ENCODE results near the gene SV2B.

The SV2B gene

DNA sequence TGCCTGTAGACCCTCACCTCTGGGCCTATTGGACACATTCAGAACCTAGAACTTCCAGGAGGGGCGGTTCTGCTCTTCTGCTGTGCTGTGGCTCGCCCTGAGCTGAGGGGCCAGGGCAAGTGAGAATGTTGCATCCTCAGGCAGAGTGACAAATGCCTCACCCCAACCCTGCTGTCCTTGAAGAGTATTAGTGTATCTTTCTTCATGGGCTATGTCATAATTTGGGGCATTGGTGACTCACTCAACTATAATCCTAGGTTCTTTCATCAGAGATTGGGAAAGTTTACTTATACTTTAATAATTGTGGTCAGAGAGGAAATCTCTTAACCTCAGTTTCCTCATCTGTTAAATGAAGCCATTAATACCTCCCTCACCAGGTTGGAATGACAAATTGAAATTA lies 143.8 kb downstream of the SV2B start:
- H3K27ac Mint-ChIP-seq = no peak overlapping the region
- no peak for DNase-seq
- peaks cover 34% of the 10 kb centered on the region for H3K27me3 Mint-ChIP-seq (ENCODE audit: low read depth, poor library complexity)
- H3K4me1 Mint-ChIP-seq = no peaks in the 10 kb centered on the region
- no peak overlapping the region for H3K4me3 Mint-ChIP-seq
- no peaks in the 10 kb centered on the region for H3K9me3 Mint-ChIP-seq
- TF ChIP-seq, protein P1, sequence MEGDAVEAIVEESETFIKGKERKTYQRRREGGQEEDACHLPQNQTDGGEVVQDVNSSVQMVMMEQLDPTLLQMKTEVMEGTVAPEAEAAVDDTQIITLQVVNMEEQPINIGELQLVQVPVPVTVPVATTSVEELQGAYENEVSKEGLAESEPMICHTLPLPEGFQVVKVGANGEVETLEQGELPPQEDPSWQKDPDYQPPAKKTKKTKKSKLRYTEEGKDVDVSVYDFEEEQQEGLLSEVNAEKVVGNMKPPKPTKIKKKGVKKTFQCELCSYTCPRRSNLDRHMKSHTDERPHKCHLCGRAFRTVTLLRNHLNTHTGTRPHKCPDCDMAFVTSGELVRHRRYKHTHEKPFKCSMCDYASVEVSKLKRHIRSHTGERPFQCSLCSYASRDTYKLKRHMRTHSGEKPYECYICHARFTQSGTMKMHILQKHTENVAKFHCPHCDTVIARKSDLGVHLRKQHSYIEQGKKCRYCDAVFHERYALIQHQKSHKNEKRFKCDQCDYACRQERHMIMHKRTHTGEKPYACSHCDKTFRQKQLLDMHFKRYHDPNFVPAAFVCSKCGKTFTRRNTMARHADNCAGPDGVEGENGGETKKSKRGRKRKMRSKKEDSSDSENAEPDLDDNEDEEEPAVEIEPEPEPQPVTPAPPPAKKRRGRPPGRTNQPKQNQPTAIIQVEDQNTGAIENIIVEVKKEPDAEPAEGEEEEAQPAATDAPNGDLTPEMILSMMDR (IDR thresholded peaks at IDR 0.05) = no peak
- H3K36me3 Mint-ChIP-seq (ENCODE audit: low read depth) = no peaks in the 10 kb centered on the region

DNA sequence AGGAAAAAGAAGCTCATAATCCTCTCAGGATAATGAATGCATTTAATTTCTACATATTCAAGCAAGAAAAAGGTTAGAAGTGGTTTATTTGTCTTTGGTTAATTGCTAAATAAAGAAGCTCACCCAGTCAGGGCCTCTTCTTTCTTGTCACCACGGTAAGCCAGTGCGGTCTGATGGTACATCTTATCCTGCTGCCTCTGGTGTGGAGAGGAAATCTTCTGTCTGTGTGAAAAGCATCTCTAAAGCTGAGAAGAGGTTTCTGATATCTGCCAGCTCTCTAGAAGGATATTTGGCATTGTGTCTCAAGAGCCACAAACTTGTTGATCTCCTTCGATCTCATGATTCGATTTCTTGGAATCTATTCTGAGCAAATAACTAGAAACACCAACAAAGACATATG lies 144.9 kb downstream of the SV2B start:
- Mint-ChIP-seq H3K4me1 (no peaks in the 10 kb centered on the region), H3K27me3 (ENCODE audit: low read depth, poor library complexity) (peaks cover 30% of the 10 kb centered on the region), H3K27ac (no peak overlapping the region), H3K4me3 (no peak overlapping the region), H3K9me3 (no peaks in the 10 kb centered on the region), H3K36me3 (ENCODE audit: low read depth) (no peaks in the 10 kb centered on the region)
- no peak for DNase-seq
- TF ChIP-seq, protein P1 (IDR thresholded peaks at IDR 0.05) = no peak

DNA sequence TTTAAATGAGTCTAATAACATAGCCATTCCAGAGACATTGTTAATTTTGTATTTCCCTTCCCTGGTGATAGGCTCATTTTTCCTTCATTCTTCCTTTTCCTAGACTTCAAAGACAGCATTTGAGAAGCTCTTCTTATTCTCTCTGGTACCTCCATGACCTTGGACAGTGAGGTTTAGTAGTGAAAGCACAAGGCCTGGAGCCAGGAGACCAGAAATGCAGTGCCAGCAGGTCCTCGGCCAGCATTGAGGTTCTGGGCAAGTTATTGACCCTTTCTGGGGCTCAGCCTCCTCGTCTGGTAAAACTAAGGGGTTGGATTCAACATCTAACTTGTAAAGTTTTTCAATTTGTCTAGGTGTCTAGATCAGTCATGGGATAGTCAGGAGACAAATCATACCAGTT lies 146.9 kb downstream of the SV2B start:
- H3K27me3 Mint-ChIP-seq (ENCODE audit: low read depth, poor library complexity) = peaks cover 35% of the 10 kb centered on the region

DNA sequence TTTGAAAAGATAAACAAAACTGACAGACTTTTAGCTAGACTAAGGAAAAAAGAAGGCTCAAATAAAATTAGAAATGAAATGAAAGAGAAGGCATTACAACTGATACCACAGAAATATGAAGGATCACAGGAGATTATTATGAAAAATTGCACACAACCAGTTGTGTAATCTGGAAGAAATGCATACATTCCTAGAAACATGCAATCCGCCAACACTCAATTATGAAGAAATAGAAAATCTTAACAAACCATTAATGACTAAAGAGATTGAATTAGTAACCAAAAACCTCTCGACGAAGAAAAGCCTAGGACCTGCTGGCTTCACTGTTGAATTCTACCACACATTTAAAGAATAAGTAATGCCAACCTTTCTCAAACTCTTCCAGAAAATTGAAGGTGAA lies 149.5 kb downstream of the SV2B start:
- H3K27me3 Mint-ChIP-seq (ENCODE audit: low read depth, poor library complexity) = peaks cover 38% of the 10 kb centered on the region
- no peak overlapping the region for H3K4me3 Mint-ChIP-seq
- H3K9me3 Mint-ChIP-seq = no peaks in the 10 kb centered on the region

More for the DNA sequence above, 146.9 kb downstream of the SV2B start:
- Mint-ChIP-seq H3K9me3 (no peaks in the 10 kb centered on the region), H3K36me3 (ENCODE audit: low read depth) (no peaks in the 10 kb centered on the region), H3K4me3 (no peak overlapping the region), H3K4me1 (no peaks in the 10 kb centered on the region), H3K27ac (no peak overlapping the region)
- DNase-seq = no peak
- TF ChIP-seq, protein P1 (IDR thresholded peaks at IDR 0.05) = no peak

GRCh38 chr15:91252322-91252721 lies 152.3 kb downstream of the SV2B start:
- DNase-seq = no peak
- Mint-ChIP-seq H3K36me3 (ENCODE audit: low read depth) (no peaks in the 10 kb centered on the region), H3K27ac (no peak overlapping the region), H3K4me1 (no peaks in the 10 kb centered on the region), H3K4me3 (no peak overlapping the region), H3K9me3 (no peaks in the 10 kb centered on the region), H3K27me3 (ENCODE audit: low read depth, poor library complexity) (peaks cover 33% of the 10 kb centered on the region)
- TF ChIP-seq, protein P1 (IDR thresholded peaks at IDR 0.05) = no peak

More for the DNA sequence above, 149.5 kb downstream of the SV2B start:
- TF ChIP-seq, protein P1 (IDR thresholded peaks at IDR 0.05) = no peak
- Mint-ChIP-seq H3K36me3 (ENCODE audit: low read depth) (no peaks in the 10 kb centered on the region), H3K27ac (no peak overlapping the region), H3K4me1 (no peaks in the 10 kb centered on the region)
- no peak for DNase-seq

DNA sequence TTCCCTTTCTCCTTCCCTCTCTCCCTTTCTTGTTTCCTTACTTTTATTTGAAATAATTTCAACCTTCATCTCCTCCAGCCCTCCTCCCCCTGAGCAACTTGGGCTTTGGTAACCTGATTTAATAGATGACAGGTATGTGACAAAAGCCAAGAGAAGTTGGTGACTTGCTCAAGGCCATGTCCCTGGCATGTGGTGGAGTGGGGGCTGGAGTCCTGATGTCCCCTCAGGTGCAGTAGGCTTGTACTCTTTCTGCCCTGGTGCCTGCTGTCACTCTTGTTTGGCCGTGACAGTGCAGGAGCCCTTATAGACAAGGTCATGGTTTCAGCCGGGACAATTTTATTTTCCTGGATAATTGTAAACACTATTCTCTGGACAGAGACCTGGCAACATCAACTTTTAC lies 152.7 kb downstream of the SV2B start:
- Mint-ChIP-seq H3K4me1 (no peaks in the 10 kb centered on the region), H3K27ac (no peak overlapping the region), H3K27me3 (ENCODE audit: low read depth, poor library complexity) (peaks cover 31% of the 10 kb centered on the region), H3K36me3 (ENCODE audit: low read depth) (no peaks in the 10 kb centered on the region), H3K4me3 (no peak overlapping the region), H3K9me3 (no peaks in the 10 kb centered on the region)
- TF ChIP-seq, protein P1 (IDR thresholded peaks at IDR 0.05) = no peak
- no peak for DNase-seq

Measured in nephron progenitor cell (in vitro differentiated cells).